Testis (tissue), 5 donors: Measurements from ENCODE around the gene SLC25A33. TPM values are rescaled to one million over a fixed set of nuclear protein-coding genes. Genes with fewer than 3 reads are reported as not detected.

Experiments used
- DNase-seq: peaks from one replicate; pipeline ENCODE4 v3.0.0-alpha.2; 2019
- H3K27ac ChIP-seq, 2 donors: fragments of 200-600 bp; sonication (generic); one replicate each; pipeline ENCODE4 v1.5.1; 2019
- H3K27me3 ChIP-seq: fragments of 200-600 bp; sonication (generic); one replicate; pipeline ENCODE4 v1.5.1; 2019
- H3K36me3 ChIP-seq: fragments of 200-600 bp; sonication (generic); one replicate; pipeline ENCODE4 v1.5.1; 2017; ENCODE audit warnings: low read depth; ENCODE audit errors: missing control alignments
- H3K4me1 ChIP-seq: fragments of 200-600 bp; sonication (generic); one replicate; pipeline ENCODE4 v1.5.1; 2019
- H3K4me3 ChIP-seq, 2 donors: fragments of 200-600 bp; sonication (generic); one replicate each; pipeline ENCODE4 v1.5.1; 2017 to 2019
- H3K9me3 ChIP-seq: fragments of 200-600 bp; sonication (generic); one replicate; pipeline ENCODE4 v1.5.1; 2017
- POLR2A ChIP-seq: fragments of 450-650 bp; IDR thresholded peaks from one replicate; pipeline ENCODE4 v1.6.1; 2017; ENCODE audit warnings: antibody characterized with exemption, mild to moderate bottlenecking, moderate library complexity
- WGBS, 2 donors: methylation state at CpG; one replicate each; pipeline ENCODE4 v1.1.5; 2018; 5-methylcytosine and 5-hydroxymethylcytosine counted together
- intact Hi-C: fragments of 100-400 bp; cut with DNase I; formaldehyde crosslinking; loops from one replicate; pipeline ENCODE4 v1.15.1; 2023; ENCODE audit warnings: low total_unique reads
- long read RNA-seq, 2 donors: transcript quantifications; one replicate each; lab custom pipeline, GENCODE V29; 2026
- polyA plus RNA-seq: library from polyadenylated mRNA; stranded (reverse); fragments of 350-450 nt; fragmentation: Illumina TruSeq; extraction: RNeasy Lipid Tissue Mini Kit (QIAGEN cat#74804); gene quantifications from one replicate; pipeline ENCODE4 v1.2.3, GENCODE V29; 2014; ENCODE audit warnings: low read depth, low replicate concordance; ENCODE audit not compliant: insufficient read depth
- total RNA-seq, 2 donors: library from RNA; depleted of rRNA; stranded (reverse); fragments of >200 nt; gene quantifications; one replicate each; pipeline ENCODE4 v1.2.3, GENCODE V29; 2016
- TF ChIP-seq, protein P1 (sequence below), 3 experiments: fragments of 450-650 bp in 2 of 3; fragments of 200-600 bp in 1 of 3; sonication (generic) in 1 of 3; IDR thresholded peaks; one replicate each; pipeline ENCODE4 v1.5.1; 2016 to 2019; ENCODE audit warnings: antibody characterized with exemption in 3 of 3, mild to moderate bottlenecking in 2 of 3, moderate library complexity in 1 of 3

SLC25A33 gene, protein sequence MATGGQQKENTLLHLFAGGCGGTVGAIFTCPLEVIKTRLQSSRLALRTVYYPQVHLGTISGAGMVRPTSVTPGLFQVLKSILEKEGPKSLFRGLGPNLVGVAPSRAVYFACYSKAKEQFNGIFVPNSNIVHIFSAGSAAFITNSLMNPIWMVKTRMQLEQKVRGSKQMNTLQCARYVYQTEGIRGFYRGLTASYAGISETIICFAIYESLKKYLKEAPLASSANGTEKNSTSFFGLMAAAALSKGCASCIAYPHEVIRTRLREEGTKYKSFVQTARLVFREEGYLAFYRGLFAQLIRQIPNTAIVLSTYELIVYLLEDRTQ
- total RNA-seq (10 to 100 TPM; 16.3 to 17.4 TPM), polyA plus RNA-seq (26.0 TPM)
- long read RNA-seq, donor 1, transcript SLC25A33-201 (7 exons, 3,854 nt) = major isoform, 5 of 5 reads
- long read RNA-seq, donor 1, partial matches to known transcripts = 0 of 5 reads
- long read RNA-seq, donor 1, other reads (novel, unspliced or antisense) = 0 of 5 reads
- long read RNA-seq, donor 2, transcript SLC25A33-201 (7 exons, 3,854 nt) = major isoform, 5 of 5 reads
- long read RNA-seq, donor 2, partial matches to known transcripts = 0 of 5 reads
- long read RNA-seq, donor 2, other reads (novel, unspliced or antisense) = 0 of 5 reads

DNA sequence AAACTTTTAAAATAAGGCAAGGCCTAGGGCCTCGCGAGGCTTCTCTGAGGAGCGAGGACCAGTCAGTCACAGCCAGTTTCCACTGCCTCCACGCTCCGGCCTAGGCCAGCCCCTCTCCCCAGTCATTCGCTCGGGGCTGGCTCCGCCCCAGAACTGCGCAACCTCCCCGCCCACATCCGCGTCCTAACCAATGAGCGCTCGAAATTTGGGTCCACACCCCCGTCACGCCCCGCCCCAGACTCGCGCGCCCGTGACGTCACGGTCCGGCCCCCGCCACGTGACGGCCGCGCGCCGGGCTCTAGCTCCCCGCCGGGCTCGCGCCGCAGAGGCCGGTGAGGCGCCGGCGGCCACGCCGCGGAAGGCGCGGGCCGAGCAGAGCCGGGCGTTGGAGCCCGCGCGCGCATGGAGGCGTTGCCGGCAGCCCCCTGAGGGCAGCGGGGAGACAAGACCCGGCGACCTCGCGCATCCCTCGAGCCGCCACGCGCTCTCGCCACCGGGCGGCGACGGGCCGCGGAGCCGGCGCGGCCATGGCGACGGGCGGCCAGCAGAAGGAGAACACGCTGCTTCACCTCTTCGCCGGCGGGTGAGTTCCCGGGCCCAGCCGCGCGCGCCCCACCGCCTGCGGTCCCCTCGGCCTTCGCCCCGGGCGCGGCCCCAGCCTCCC, at the start of gene SLC25A33:
TSS of gene SLC25A33 (plus strand) at position 301 of the 664 bp plus-strand sequence. CDS start at position 528, 227 bp downstream.
- intact Hi-C loops = no loop called here
- peak within 1 kb of the TSS; percentile 81 to 83 for H3K4me3 ChIP-seq
- no peaks in the 10 kb centered on the region for H3K4me1 ChIP-seq
- H3K36me3 ChIP-seq = no peaks in the 10 kb centered on the region
- H3K9me3 ChIP-seq = no peaks in the 10 kb centered on the region
- no peak for TF ChIP-seq POLR2A
- TF ChIP-seq, protein P1, sequence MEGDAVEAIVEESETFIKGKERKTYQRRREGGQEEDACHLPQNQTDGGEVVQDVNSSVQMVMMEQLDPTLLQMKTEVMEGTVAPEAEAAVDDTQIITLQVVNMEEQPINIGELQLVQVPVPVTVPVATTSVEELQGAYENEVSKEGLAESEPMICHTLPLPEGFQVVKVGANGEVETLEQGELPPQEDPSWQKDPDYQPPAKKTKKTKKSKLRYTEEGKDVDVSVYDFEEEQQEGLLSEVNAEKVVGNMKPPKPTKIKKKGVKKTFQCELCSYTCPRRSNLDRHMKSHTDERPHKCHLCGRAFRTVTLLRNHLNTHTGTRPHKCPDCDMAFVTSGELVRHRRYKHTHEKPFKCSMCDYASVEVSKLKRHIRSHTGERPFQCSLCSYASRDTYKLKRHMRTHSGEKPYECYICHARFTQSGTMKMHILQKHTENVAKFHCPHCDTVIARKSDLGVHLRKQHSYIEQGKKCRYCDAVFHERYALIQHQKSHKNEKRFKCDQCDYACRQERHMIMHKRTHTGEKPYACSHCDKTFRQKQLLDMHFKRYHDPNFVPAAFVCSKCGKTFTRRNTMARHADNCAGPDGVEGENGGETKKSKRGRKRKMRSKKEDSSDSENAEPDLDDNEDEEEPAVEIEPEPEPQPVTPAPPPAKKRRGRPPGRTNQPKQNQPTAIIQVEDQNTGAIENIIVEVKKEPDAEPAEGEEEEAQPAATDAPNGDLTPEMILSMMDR (IDR thresholded peaks at IDR 0.05) = peak in 1 of 3 experiments; percentile 2
- H3K27me3 ChIP-seq = no peaks in the 10 kb centered on the region
- WGBS, 2 donors = 0 to 2% methylated on average over 10 to 59 of the region's 92 CpGs
- peak within 1 kb of the TSS; percentile 91 to 97 for H3K27ac ChIP-seq
- DNase-seq = peak; percentile 98

DNA sequence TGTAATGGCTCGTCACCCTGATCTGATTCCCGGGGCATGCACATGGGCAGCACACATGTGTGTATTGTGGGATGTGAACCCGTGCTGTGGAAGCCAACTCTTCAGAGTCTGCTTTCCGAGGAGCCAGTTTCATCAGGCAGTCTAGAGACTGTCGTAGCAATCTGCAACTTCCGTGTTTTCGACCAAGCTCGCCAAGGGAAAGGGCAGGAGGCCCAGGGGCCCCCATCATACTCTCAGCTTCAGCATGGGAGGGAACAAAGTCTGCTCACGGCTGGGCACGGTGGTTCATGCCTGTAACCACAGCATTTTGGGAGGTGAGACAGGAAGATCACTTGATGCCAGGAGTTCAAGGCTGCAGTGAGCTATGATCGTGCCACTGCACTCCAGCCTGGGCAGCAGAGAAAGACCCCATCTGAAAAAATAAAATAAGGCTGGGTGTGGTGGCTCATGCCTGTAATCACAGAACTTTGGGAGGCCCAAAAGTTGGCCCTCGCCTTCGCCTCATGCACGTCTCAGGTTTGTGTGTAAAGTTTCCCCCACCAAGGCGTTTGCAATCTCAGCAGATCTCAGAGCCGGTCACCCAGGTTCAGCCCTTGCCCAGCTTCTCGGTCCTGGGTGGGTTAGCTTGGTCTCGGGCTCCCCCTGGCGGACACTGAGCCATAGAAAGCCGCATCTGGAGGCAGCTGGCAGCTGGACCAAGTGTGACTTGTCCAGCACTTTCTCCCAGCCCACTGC, 48.5 kb upstream of the SLC25A33 start:
- intact Hi-C loops = loop anchor here (10.0 kb wide), 1 partner anchor 84 kb away; no protein-coding TSS in a partner anchor
- peak; percentile 93 for DNase-seq
- H3K9me3 ChIP-seq = no peaks in the 10 kb centered on the region
- H3K27ac ChIP-seq = no peak overlapping the region
- peaks cover 11% of the 10 kb centered on the region for H3K4me1 ChIP-seq
- WGBS, 2 donors = 52 to 56% methylated on average over 17 to 20 of the region's 20 CpGs
- H3K27me3 ChIP-seq = no peaks in the 10 kb centered on the region
- H3K4me3 ChIP-seq = no peak overlapping the region
- TF ChIP-seq POLR2A = no peak
- TF ChIP-seq, protein P1 (IDR thresholded peaks at IDR 0.05) = peak; percentile 77 to 92 (median 81)
- H3K36me3 ChIP-seq = no peaks in the 10 kb centered on the region

DNA sequence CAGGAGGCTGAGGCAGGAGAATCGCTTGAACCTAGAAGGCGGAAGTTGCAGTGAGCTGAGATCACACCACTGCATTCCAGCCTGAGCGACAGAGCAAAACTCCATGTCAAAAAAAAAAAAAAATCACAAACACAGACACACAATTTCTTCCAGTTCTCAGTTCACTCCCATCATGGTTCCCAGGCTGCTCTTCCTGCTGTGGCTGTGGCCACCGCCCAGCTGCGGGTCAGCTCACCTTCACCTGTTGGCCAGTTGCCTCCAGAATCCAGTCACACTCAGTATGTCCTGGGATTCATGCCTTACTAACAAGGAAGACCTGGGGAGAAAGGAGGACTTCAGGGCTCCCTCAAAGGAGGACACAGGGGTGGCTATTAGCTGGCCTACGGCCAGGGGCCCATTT, 45.9 kb upstream of the SLC25A33 start:
- peaks cover 11% of the 10 kb centered on the region for H3K4me1 ChIP-seq
- no peak overlapping the region for H3K4me3 ChIP-seq
- no peak overlapping the region for H3K27ac ChIP-seq
- H3K27me3 ChIP-seq = no peaks in the 10 kb centered on the region
- intact Hi-C loops = loop anchor here (10.0 kb wide), 1 partner anchor 81 kb away; no protein-coding TSS in a partner anchor
- no peak for DNase-seq
- no peak for TF ChIP-seq POLR2A
- TF ChIP-seq, protein P1 (IDR thresholded peaks at IDR 0.05) = no peak
- H3K9me3 ChIP-seq = no peaks in the 10 kb centered on the region
- 86 to 94% methylated on average over 6 of the region's 6 CpGs for WGBS, 2 donors
- H3K36me3 ChIP-seq = no peaks in the 10 kb centered on the region

DNA sequence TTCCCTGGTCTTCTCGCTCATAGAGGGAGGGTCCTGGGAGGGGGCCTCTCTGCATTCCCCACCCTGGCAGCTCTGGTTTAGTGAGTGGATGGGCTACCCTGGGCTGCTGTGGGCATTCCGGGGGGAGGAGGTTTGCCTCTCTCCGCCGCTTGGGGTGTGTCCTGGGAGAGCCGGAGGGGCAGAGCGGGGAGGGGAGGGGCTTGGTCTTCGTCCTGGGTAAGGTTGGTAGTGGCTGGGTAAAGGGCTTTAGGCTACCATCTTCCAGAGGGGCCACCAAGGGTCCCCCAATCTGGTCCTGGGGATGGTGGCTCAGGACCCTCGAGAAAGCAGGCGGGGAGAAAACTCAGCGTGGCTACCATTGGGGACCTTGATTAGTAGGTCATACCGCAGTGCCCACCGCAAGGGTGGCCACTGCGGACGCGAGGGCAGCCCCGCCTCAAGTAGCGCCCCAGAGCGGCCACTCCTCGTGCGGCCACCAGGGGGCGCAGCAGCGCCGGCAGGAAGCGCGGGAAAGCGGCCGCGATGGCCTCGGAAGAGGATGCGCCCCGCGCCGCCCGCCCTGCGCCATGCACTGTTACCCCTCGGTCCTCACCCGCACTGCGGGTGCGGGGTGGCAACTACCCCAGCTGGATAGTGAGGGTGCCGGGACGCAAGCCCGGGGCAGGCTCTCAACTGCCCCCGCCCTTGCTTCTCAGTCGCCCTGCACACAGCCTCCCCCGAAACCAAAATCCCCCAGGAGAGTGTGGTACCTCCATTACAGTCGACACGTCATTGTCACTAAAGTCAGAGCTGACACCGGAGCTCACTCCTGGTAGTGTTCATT, 44.1 kb upstream of the SLC25A33 start:
- H3K4me3 ChIP-seq = peak overlapping the region; percentile 39 to 49
- 8 to 12% methylated on average over 11 to 48 of the region's 48 CpGs for WGBS, 2 donors
- H3K27me3 ChIP-seq = no peaks in the 10 kb centered on the region
- peak; percentile 65 for DNase-seq
- intact Hi-C loops = loop anchor here (10.0 kb wide), 1 partner anchor 80 kb away; no protein-coding TSS in a partner anchor
- peaks cover 11% of the 10 kb centered on the region for H3K4me1 ChIP-seq
- no peaks in the 10 kb centered on the region for H3K36me3 ChIP-seq
- H3K27ac ChIP-seq = no peak overlapping the region
- H3K9me3 ChIP-seq = no peaks in the 10 kb centered on the region
- TF ChIP-seq POLR2A = no peak
- TF ChIP-seq, protein P1 (IDR thresholded peaks at IDR 0.05) = peak; percentile 97 to 100 (median 97)
